K562 (cell line): Measurements from ENCODE around the gene ATP6V1A. TPM values are rescaled to one million over a fixed set of nuclear protein-coding genes. Genes with fewer than 3 reads are reported as not detected.

ENCODE experiments used
- SMARCA4 ChIP-seq: fragments of 450-650 bp; IDR thresholded peaks from 2 replicates; pipeline ENCODE4 v1.6.1; 2016
- ZNF311 ChIP-seq: fragments of 250-450 bp; sonication (Bioruptor Pico); IDR thresholded peaks from 2 replicates; pipeline ENCODE4 v1.4.0; 2020; ENCODE audit warnings: mild to moderate bottlenecking, moderate library complexity
- polyA plus RNA-seq, 8 experiments: library from polyadenylated mRNA; depleted of rRNA in 4 of 8; stranded (reverse) in 5 of 8; unstranded in 3 of 8; fragments of >200 nt; fragmentation: Nextera tagmentation in 2 of 8; fragmentation: Illumina TruSeq in 1 of 8; extraction: Ambion mirVana in 2 of 8; extraction: Trizol in 1 of 8; gene quantifications; 2 replicates each; pipeline versions ENCODE4 v1.2.1 to v1.2.3, GENCODE V29; 2011 to 2014; ENCODE audit warnings: inconsistent platforms in 1 of 8, missing spikeins in 1 of 8
- total RNA-seq, 7 experiments: library from RNA; depleted of rRNA in 6 of 7; stranded (reverse); fragments of >200 nt in 6 of 7; fragmentation: Illumina TruSeq in 2 of 7; extraction: Trizol in 2 of 7; gene quantifications; 2 replicates each; pipeline versions ENCODE4 v1.2.1 to v1.2.3, GENCODE V29; 2011 to 2021; ENCODE audit warnings: low replicate concordance in 1 of 7
- TF ChIP-seq, protein P1 (sequence below), 2 experiments: fragments of 450-650 bp; formaldehyde crosslinking in 1 of 2; IDR thresholded peaks; 2 replicates each; pipeline versions ENCODE4 v1.4.0 to v1.6.1; 2014 to 2020; ENCODE audit warnings: mild to moderate bottlenecking in 2 of 2, borderline replicate concordance in 1 of 2, low read depth in 1 of 2
- TF ChIP-seq, protein P2 (sequence below): sonication (generic); formaldehyde crosslinking; IDR thresholded peaks from 2 replicates; pipeline ENCODE4 v1.8.0; 2022; ENCODE audit warnings: mild to moderate bottlenecking, missing genetic modification reagents
- TF ChIP-seq, protein P3 (sequence below), 3 experiments: fragments of 200-800 bp in 1 of 3; fragments of 250-450 bp in 1 of 3; fragments of 450-650 bp in 1 of 3; sonication (Bioruptor Pico) in 1 of 3; sonication (Bioruptor generic) in 1 of 3; formaldehyde crosslinking in 1 of 3; IDR thresholded peaks; 2 replicates each; pipeline versions ENCODE4 v1.6.1 to v1.8.0; 2016 to 2022; ENCODE audit warnings: mild to moderate bottlenecking in 2 of 3, missing genetic modification characterization in 2 of 3, missing compliant biosample characterization in 1 of 3, moderate library complexity in 1 of 3
- TF ChIP-seq, protein P4 (sequence below), 2 experiments: IDR thresholded peaks; 2 replicates each; pipeline ENCODE4 v1.6.1; 2012; ENCODE audit warnings: improper control_type of control experiment in 2 of 2, low read depth in 2 of 2, low read length in 2 of 2, borderline replicate concordance in 1 of 2
- TF ChIP-seq, protein P5 (sequence below): fragments of 450-650 bp; IDR thresholded peaks from 2 replicates; pipeline ENCODE4 v1.6.1; 2016; ENCODE audit warnings: low read depth, mild to moderate bottlenecking, moderate library complexity

Gene ATP6V1A
- total and polyA plus RNA-seq, 9 of the 15 experiments (the other 6 are each of a cell fraction or from before 2014, with no cell fraction given): 23.6 to 57.1 (median 39.9) TPM

DNA sequence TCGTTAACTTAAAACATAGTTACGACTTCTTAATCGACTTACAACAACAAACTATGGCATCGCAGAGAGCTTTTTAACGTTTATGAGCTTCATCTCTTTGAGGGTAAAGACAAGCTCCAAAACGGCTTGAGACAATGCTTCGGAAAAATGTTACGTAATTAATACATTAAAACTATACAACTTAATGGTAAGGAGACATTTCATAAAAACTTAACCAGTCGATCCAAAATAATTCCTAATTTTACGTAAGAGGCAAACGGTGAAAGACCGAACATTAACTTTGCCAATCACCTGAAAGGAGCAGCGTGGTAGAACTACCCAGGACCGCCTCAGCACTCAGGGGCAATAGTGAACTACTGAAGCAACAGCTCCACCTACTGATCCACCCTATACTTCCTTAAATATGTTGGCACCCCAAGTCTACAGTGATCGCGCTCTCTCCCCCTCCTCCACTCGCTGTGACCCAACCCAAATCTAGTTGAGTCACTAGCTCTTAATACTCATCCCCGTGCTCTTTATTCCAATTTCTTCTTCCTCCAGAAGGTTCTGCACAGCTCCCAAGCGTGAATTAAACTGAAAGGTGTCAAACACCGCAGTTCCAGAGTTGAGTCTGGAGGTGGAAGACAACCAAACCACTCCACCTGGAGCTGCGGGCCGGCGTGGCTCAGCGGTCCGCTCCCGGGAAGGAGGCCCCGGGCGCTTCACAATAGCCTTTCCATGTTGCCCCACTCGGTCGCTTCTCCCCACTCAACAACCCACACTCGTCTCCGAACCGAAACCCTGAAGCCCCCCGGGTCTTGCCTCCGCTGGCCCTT, 1.7 kb upstream of the ATP6V1A start (continued):
- TF ChIP-seq, protein P1, sequence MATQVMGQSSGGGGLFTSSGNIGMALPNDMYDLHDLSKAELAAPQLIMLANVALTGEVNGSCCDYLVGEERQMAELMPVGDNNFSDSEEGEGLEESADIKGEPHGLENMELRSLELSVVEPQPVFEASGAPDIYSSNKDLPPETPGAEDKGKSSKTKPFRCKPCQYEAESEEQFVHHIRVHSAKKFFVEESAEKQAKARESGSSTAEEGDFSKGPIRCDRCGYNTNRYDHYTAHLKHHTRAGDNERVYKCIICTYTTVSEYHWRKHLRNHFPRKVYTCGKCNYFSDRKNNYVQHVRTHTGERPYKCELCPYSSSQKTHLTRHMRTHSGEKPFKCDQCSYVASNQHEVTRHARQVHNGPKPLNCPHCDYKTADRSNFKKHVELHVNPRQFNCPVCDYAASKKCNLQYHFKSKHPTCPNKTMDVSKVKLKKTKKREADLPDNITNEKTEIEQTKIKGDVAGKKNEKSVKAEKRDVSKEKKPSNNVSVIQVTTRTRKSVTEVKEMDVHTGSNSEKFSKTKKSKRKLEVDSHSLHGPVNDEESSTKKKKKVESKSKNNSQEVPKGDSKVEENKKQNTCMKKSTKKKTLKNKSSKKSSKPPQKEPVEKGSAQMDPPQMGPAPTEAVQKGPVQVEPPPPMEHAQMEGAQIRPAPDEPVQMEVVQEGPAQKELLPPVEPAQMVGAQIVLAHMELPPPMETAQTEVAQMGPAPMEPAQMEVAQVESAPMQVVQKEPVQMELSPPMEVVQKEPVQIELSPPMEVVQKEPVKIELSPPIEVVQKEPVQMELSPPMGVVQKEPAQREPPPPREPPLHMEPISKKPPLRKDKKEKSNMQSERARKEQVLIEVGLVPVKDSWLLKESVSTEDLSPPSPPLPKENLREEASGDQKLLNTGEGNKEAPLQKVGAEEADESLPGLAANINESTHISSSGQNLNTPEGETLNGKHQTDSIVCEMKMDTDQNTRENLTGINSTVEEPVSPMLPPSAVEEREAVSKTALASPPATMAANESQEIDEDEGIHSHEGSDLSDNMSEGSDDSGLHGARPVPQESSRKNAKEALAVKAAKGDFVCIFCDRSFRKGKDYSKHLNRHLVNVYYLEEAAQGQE (IDR thresholded peaks at IDR 0.05; ENCODE audit: borderline replicate concordance): peak; percentile 31; the same call in 1 of the 2 replicates
- TF ChIP-seq, protein P1 (CRISPR knock-in tag; IDR thresholded peaks at IDR 0.05; ENCODE audit: low read depth): no peak
- TF ChIP-seq, protein P2, sequence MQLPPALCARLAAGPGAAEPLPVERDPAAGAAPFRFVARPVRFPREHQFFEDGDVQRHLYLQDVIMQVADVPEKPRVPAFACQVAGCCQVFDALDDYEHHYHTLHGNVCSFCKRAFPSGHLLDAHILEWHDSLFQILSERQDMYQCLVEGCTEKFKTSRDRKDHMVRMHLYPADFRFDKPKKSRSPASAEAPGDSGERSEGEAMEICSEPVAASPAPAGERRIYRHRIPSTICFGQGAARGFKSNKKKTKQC (CRISPR knock-in tag): no peak
- TF ChIP-seq, protein P3, sequence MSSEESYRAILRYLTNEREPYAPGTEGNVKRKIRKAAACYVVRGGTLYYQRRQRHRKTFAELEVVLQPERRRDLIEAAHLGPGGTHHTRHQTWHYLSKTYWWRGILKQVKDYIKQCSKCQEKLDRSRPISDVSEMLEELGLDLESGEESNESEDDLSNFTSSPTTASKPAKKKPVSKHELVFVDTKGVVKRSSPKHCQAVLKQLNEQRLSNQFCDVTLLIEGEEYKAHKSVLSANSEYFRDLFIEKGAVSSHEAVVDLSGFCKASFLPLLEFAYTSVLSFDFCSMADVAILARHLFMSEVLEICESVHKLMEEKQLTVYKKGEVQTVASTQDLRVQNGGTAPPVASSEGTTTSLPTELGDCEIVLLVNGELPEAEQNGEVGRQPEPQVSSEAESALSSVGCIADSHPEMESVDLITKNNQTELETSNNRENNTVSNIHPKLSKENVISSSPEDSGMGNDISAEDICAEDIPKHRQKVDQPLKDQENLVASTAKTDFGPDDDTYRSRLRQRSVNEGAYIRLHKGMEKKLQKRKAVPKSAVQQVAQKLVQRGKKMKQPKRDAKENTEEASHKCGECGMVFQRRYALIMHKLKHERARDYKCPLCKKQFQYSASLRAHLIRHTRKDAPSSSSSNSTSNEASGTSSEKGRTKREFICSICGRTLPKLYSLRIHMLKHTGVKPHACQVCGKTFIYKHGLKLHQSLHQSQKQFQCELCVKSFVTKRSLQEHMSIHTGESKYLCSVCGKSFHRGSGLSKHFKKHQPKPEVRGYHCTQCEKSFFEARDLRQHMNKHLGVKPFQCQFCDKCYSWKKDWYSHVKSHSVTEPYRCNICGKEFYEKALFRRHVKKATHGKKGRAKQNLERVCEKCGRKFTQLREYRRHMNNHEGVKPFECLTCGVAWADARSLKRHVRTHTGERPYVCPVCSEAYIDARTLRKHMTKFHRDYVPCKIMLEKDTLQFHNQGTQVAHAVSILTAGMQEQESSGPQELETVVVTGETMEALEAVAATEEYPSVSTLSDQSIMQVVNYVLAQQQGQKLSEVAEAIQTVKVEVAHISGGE (CRISPR knock-in tag; IDR thresholded peaks at IDR 0.05): no peak
- TF ChIP-seq ZNF311 (CRISPR knock-in tag) (no peak), SMARCA4 (peak; percentile 65)
- TF ChIP-seq, protein P4, sequence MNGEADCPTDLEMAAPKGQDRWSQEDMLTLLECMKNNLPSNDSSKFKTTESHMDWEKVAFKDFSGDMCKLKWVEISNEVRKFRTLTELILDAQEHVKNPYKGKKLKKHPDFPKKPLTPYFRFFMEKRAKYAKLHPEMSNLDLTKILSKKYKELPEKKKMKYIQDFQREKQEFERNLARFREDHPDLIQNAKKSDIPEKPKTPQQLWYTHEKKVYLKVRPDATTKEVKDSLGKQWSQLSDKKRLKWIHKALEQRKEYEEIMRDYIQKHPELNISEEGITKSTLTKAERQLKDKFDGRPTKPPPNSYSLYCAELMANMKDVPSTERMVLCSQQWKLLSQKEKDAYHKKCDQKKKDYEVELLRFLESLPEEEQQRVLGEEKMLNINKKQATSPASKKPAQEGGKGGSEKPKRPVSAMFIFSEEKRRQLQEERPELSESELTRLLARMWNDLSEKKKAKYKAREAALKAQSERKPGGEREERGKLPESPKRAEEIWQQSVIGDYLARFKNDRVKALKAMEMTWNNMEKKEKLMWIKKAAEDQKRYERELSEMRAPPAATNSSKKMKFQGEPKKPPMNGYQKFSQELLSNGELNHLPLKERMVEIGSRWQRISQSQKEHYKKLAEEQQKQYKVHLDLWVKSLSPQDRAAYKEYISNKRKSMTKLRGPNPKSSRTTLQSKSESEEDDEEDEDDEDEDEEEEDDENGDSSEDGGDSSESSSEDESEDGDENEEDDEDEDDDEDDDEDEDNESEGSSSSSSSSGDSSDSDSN (IDR thresholded peaks at IDR 0.05; ENCODE audit: borderline replicate concordance in 1 of 2, low read depth in 2 of 2, low read length in 2 of 2): 0 out of 4 replicates have a peak, but pooled peaks of 1 of the 2 experiments have one; percentile 26
- TF ChIP-seq, protein P5, sequence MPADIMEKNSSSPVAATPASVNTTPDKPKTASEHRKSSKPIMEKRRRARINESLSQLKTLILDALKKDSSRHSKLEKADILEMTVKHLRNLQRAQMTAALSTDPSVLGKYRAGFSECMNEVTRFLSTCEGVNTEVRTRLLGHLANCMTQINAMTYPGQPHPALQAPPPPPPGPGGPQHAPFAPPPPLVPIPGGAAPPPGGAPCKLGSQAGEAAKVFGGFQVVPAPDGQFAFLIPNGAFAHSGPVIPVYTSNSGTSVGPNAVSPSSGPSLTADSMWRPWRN: no peak
